ENCODE measurements around the gene CBLN3.

CBLN3 gene

GRCh38 chr14:24436355-24437019 lies 7.0 kb upstream of the CBLN3 start:
- Histone ChIP-seq H3K27ac (ENCODE audit: low read depth, low read length, poor library complexity, severe bottlenecking) (no peak overlapping the region), H3K4me1 (ENCODE audit: insufficient read depth, low read length, severe bottlenecking) (peaks cover 42% of the 10 kb centered on the region), H3K79me2 (ENCODE audit: insufficient read depth, low read length) (0 out of 2 replicates have a peak, but pooled peaks cover 2% of the 10 kb centered on the region), H3K9me2 (ENCODE audit: low read depth, low read length) (no peaks in the 10 kb centered on the region), H3K4me3 (ENCODE audit: low read depth, low read length, poor library complexity, severe bottlenecking) (no peak overlapping the region), H3K4me2 (ENCODE audit: low read length) (no peak overlapping the region), H3K36me3 (ENCODE audit: insufficient read depth, low read length) (peaks cover 82% of the 10 kb centered on the region), H3K27me3 (ENCODE audit: insufficient read depth, low read length) (no peaks in the 10 kb centered on the region), H4K20me1 (ENCODE audit: insufficient read depth, low read length) (no peaks in the 10 kb centered on the region), H3K9ac (ENCODE audit: low read length) (no peak overlapping the region), H2AFZ (ENCODE audit: low read length) (no peak overlapping the region), H3K9me3 (ENCODE audit: low read length) (no peaks in the 10 kb centered on the region), H3F3A (ENCODE audit: insufficient read depth, low read length) (no peaks in the 10 kb centered on the region; the same call in 1 of the 2 replicates)
- TF ChIP-seq EZH2 (IDR thresholded peaks at IDR 0.05; ENCODE audit: borderline replicate concordance, low read length) = no peak
- peak; percentile 81 for TF ChIP-seq CTCF (IDR thresholded peaks at IDR 0.05; ENCODE audit: low read length)

DNA sequence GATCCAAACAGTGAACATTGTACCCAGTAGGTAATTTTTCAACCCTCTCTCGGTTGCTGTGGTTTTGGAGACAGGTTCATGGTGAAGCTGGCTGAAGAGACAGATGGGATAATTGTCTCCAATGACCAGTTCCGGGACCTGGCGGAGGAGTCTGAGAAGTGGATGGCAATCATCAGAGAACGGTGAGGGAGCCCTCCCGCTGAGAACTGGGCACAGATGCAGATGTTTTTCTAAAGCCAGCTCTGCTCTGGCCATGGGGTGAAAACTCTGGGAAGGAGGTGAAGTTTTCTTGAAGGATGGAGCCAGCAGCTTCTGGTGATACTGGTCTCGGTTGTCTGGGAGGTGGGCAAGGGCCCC lies 6.5 kb upstream of the CBLN3 start:
- Histone ChIP-seq H3K36me3 (ENCODE audit: insufficient read depth, low read length) (peaks cover 77% of the 10 kb centered on the region), H3K27me3 (ENCODE audit: insufficient read depth, low read length) (no peaks in the 10 kb centered on the region), H3K4me3 (ENCODE audit: low read depth, low read length, poor library complexity, severe bottlenecking) (no peak overlapping the region), H2AFZ (ENCODE audit: low read length) (no peak overlapping the region), H3K9me3 (ENCODE audit: low read length) (no peaks in the 10 kb centered on the region), H3K9ac (ENCODE audit: low read length) (no peak overlapping the region), H3F3A (ENCODE audit: insufficient read depth, low read length) (no peaks in the 10 kb centered on the region; the same call in 1 of the 2 replicates), H3K9me2 (ENCODE audit: low read depth, low read length) (no peaks in the 10 kb centered on the region), H3K4me1 (ENCODE audit: insufficient read depth, low read length, severe bottlenecking) (peaks cover 42% of the 10 kb centered on the region), H3K4me2 (ENCODE audit: low read length) (no peak overlapping the region), H3K79me2 (ENCODE audit: insufficient read depth, low read length) (no peaks in the 10 kb centered on the region), H4K20me1 (ENCODE audit: insufficient read depth, low read length) (no peaks in the 10 kb centered on the region), H3K27ac (ENCODE audit: low read depth, low read length, poor library complexity, severe bottlenecking) (no peak overlapping the region)
- TF ChIP-seq CTCF (IDR thresholded peaks at IDR 0.05; ENCODE audit: low read length) (no peak), EZH2 (IDR thresholded peaks at IDR 0.05; ENCODE audit: borderline replicate concordance, low read length) (no peak)

DNA sequence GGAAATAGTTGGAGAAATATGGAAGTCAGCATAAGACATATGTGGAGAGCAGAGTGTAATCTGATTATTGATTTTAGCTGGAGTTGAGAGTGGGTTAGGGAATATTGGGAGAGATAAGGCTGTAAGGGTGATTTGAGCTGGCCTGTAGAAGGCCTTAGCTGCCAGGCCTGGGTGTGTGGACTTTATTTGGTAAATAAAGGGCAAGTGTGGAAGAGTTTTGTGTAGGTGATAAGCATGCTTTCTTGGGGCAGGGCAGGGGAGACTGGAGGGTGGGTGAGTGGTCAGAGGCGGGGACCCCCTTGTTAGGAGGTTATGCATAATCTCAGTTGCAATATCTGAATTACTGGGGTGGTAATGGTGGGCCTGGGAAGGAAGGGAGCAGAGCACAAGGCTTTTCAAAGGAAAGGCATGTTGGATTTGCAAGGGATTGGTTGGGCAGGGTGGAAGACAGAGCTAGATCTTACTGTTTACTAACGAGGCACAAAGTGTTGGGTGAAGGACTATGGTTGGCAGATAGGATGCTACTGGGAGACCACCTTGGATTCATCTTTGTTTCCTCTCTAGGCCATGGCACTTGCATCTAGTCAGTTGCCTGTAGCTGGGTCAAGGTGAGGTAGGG lies 5.8 kb upstream of the CBLN3 start:
- no peaks in the 10 kb centered on the region for H3K9me2 ChIP-seq (ENCODE audit: low read depth, low read length)
- peaks cover 40% of the 10 kb centered on the region for H3K4me1 ChIP-seq (ENCODE audit: insufficient read depth, low read length, severe bottlenecking)
- H3K4me2 ChIP-seq (ENCODE audit: low read length) = no peak overlapping the region
- TF ChIP-seq CTCF (IDR thresholded peaks at IDR 0.05; ENCODE audit: low read length) = no peak
- TF ChIP-seq EZH2 (IDR thresholded peaks at IDR 0.05; ENCODE audit: borderline replicate concordance, low read length) = no peak
- no peaks in the 10 kb centered on the region for H3K27me3 ChIP-seq (ENCODE audit: insufficient read depth, low read length)
- H3K4me3 ChIP-seq (ENCODE audit: low read depth, low read length, poor library complexity, severe bottlenecking) = no peak overlapping the region
- no peaks in the 10 kb centered on the region for H3K9me3 ChIP-seq (ENCODE audit: low read length)
- no peaks in the 10 kb centered on the region for H4K20me1 ChIP-seq (ENCODE audit: insufficient read depth, low read length)
- H3K9ac ChIP-seq (ENCODE audit: low read length) = no peak overlapping the region
- no peaks in the 10 kb centered on the region; the same call in 1 of the 2 replicates for H3F3A ChIP-seq (ENCODE audit: insufficient read depth, low read length)
- no peak overlapping the region for H3K27ac ChIP-seq (ENCODE audit: low read depth, low read length, poor library complexity, severe bottlenecking)
- peaks cover 70% of the 10 kb centered on the region for H3K36me3 ChIP-seq (ENCODE audit: insufficient read depth, low read length)
- H2AFZ ChIP-seq (ENCODE audit: low read length) = no peak overlapping the region
- H3K79me2 ChIP-seq (ENCODE audit: insufficient read depth, low read length) = no peaks in the 10 kb centered on the region

All from OCI-LY1 (cell line).